ENCODE results near the gene ZDHHC11. TPM values are rescaled to one million over a fixed set of nuclear protein-coding genes. Genes with fewer than 3 reads are reported as not detected.
A peak's percentile ranks its signal among the peaks of the same experiment; 100 is the strongest.
"Not testable (repeated sequence)": the region's sequence is repeated elsewhere in the genome, so short reads cannot be mapped to it uniquely, and the experiment has no call there.

ZDHHC11 gene
- total RNA-seq, 2 experiments from 2014 or later, result 13.3 to 18.3 TPM

- POLR2A ChIA-PET, result no interaction called here
- CTCF ChIA-PET, result no interaction called here
- H3K4me1 Mint-ChIP-seq (ENCODE audit: low read depth), result peaks cover 5% of the 10 kb centered on the region
- no peak overlapping the region for H3K27ac ChIP-seq (ENCODE audit: low read depth in 1 of 2, low read length in 2 of 2)
- no peak overlapping the region for H3K4me3 ChIP-seq (ENCODE audit: low read length)
- no peaks in the 10 kb centered on the region for H3K9me3 Mint-ChIP-seq
- peaks cover 5% of the 10 kb centered on the region for H3K4me1 ChIP-seq (ENCODE audit: insufficient read depth, low read length)
- peaks cover 11% of the 10 kb centered on the region for H3K36me3 Mint-ChIP-seq (ENCODE audit: low read depth)
- H3K27me3 ChIP-seq (ENCODE audit: control insufficient read depth in 1 of 2, insufficient read depth in 2 of 2, low read length in 2 of 2), result peaks cover 7 to 9% of the 10 kb centered on the region in 2 experiments
- H3K36me3 ChIP-seq (ENCODE audit: insufficient read depth, low read length), result no peaks in the 10 kb centered on the region
- ATAC-seq (ENCODE audit: poor library complexity) (no peak), DNase-seq (no peak)
- H3K27me3 Mint-ChIP-seq, result peaks cover 4% of the 10 kb centered on the region
- no peak overlapping the region for H3K4me3 Mint-ChIP-seq
- no peak overlapping the region for H3K27ac Mint-ChIP-seq
- intact Hi-C loops (cut with DNase I, micrococcal nuclease), result no loop called here
- H3K9me3 ChIP-seq (ENCODE audit: control insufficient read depth in 1 of 2, insufficient read depth in 1 of 2, low read length in 2 of 2), result peaks cover 0 to 12% of the 10 kb centered on the region in 2 experiments
- no peak for TF ChIP-seq CTCF (IDR thresholded peaks at IDR 0.05)
Observed at GRCh38 chr5:854217-854616, 3.4 kb upstream of the ZDHHC11 start.

- H3K36me3 Mint-ChIP-seq (ENCODE audit: low read depth); H3K27ac Mint-ChIP-seq; H3K27me3 ChIP-seq (ENCODE audit: control insufficient read depth in 1 of 2, insufficient read depth in 2 of 2, low read length in 2 of 2); intact Hi-C loops (cut with DNase I, micrococcal nuclease); H3K9me3 Mint-ChIP-seq; H3K36me3 ChIP-seq (ENCODE audit: insufficient read depth, low read length); H3K27ac ChIP-seq (ENCODE audit: low read depth in 1 of 2, low read length in 2 of 2); DNase-seq; H3K4me1 ChIP-seq (ENCODE audit: insufficient read depth, low read length); H3K4me3 Mint-ChIP-seq; CTCF ChIA-PET; H3K4me1 Mint-ChIP-seq (ENCODE audit: low read depth); H3K4me3 ChIP-seq (ENCODE audit: low read length); POLR2A ChIA-PET; H3K27me3 Mint-ChIP-seq; ATAC-seq (ENCODE audit: poor library complexity): not testable (repeated sequence)
- peaks cover 0 to 12% of the 10 kb centered on the region in 2 experiments for H3K9me3 ChIP-seq (ENCODE audit: control insufficient read depth in 1 of 2, insufficient read depth in 1 of 2, low read length in 2 of 2)
Observed at GRCh38 chr5:853416-854090, 2.8 kb upstream of the ZDHHC11 start.

GRCh38 chr5:852431-853401 lies 1.9 kb upstream of the ZDHHC11 start:
- peaks cover 4% of the 10 kb centered on the region for H3K27me3 Mint-ChIP-seq
- Histone ChIP-seq H3K36me3 (ENCODE audit: insufficient read depth, low read length) (no peaks in the 10 kb centered on the region), H3K9me3 (ENCODE audit: control insufficient read depth in 1 of 2, insufficient read depth in 1 of 2, low read length in 2 of 2) (peaks cover 0 to 12% of the 10 kb centered on the region in 2 experiments), H3K4me1 (ENCODE audit: insufficient read depth, low read length) (peaks cover 5% of the 10 kb centered on the region), H3K4me3 (ENCODE audit: low read length) (no peak overlapping the region), H3K27ac (ENCODE audit: low read depth in 1 of 2, low read length in 2 of 2) (no peak overlapping the region), H3K27me3 (ENCODE audit: control insufficient read depth in 1 of 2, insufficient read depth in 2 of 2, low read length in 2 of 2) (peaks cover 7 to 9% of the 10 kb centered on the region in 2 experiments)
- peaks cover 5% of the 10 kb centered on the region for H3K4me1 Mint-ChIP-seq (ENCODE audit: low read depth)
- no peak overlapping the region for H3K27ac Mint-ChIP-seq
- H3K36me3 Mint-ChIP-seq (ENCODE audit: low read depth), result no peaks in the 10 kb centered on the region
- TF ChIP-seq CTCF (IDR thresholded peaks at IDR 0.05), result no peak
- ChIA-PET POLR2A (no interaction called here), CTCF (no interaction called here)
- ATAC-seq (ENCODE audit: poor library complexity) (no peak), DNase-seq (peak in 1 of 14 experiments; percentile 27)
- H3K4me3 Mint-ChIP-seq, result no peak overlapping the region
- no peaks in the 10 kb centered on the region for H3K9me3 Mint-ChIP-seq
- intact Hi-C loops (cut with DNase I, micrococcal nuclease), result no loop called here

All from CD4-positive, alpha-beta T cell (primary cell).